HepG2 (cell line): ENCODE results near the gene JPT2. TPM values are rescaled to one million over a fixed set of nuclear protein-coding genes. Genes with fewer than 3 reads are reported as not detected.

Source experiments
- ATF3 ChIP-seq: sonication (generic); formaldehyde crosslinking; IDR thresholded peaks from 2 replicates; pipeline ENCODE4 v1.4.0; 2020; ENCODE audit warnings: missing genetic modification reagents
- CEBPZ ChIP-seq: IDR thresholded peaks from 2 replicates; pipeline ENCODE4 v1.6.1; 2012; ENCODE audit warnings: low read length, improper control_type of control experiment
- FOXA1 ChIP-seq, 2 experiments: fragments of 450-650 bp in 1 of 2; sonication (generic) in 1 of 2; formaldehyde crosslinking in 1 of 2; IDR thresholded peaks; 2 replicates each; pipeline versions ENCODE4 v1.4.0 to v1.6.1; 2016 to 2020; ENCODE audit warnings: missing genetic modification reagents in 1 of 2
- IRF2 ChIP-seq: IDR thresholded peaks from 2 replicates; pipeline ENCODE4 v1.6.1; 2018; ENCODE audit warnings: missing genetic modification reagents, missing compliant biosample characterization
- JDP2 ChIP-seq: sonication (generic); formaldehyde crosslinking; IDR thresholded peaks from 2 replicates; pipeline ENCODE4 v1.8.1; 2022; ENCODE audit warnings: missing genetic modification reagents, borderline replicate concordance
- PRDM4 ChIP-seq: sonication (generic); formaldehyde crosslinking; IDR thresholded peaks from 2 replicates; pipeline ENCODE4 v1.9.0; 2021; ENCODE audit warnings: missing genetic modification reagents, borderline replicate concordance
- REPIN1 ChIP-seq: sonication (generic); formaldehyde crosslinking; IDR thresholded peaks from 2 replicates; pipeline ENCODE4 v1.8.0; 2022; ENCODE audit warnings: missing genetic modification reagents, low read depth, mild to moderate bottlenecking, borderline replicate concordance
- THYN1 ChIP-seq: sonication (generic); formaldehyde crosslinking; IDR thresholded peaks from 2 replicates; pipeline ENCODE4 v1.8.1; 2023; ENCODE audit warnings: low read depth, mild to moderate bottlenecking, moderate library complexity, missing genetic modification reagents, borderline replicate concordance
- ZNF143 ChIP-seq: sonication (generic); formaldehyde crosslinking; IDR thresholded peaks from 2 replicates; pipeline ENCODE4 v1.4.0; 2020; ENCODE audit warnings: missing genetic modification reagents
- ZNF274 ChIP-seq: sonication (generic); formaldehyde crosslinking; IDR thresholded peaks from 2 replicates; pipeline ENCODE4 v1.5.1; 2020; ENCODE audit warnings: mild to moderate bottlenecking, missing genetic modification reagents
- ZNF446 ChIP-seq: sonication (generic); formaldehyde crosslinking; IDR thresholded peaks from 2 replicates; pipeline ENCODE4 v1.5.0; 2020; ENCODE audit warnings: mild to moderate bottlenecking, missing genetic modification reagents
- ZNF609 ChIP-seq: sonication (generic); formaldehyde crosslinking; IDR thresholded peaks from 2 replicates; pipeline ENCODE4 v1.4.0; 2020; ENCODE audit warnings: mild to moderate bottlenecking, missing genetic modification reagents, borderline replicate concordance
- ZNF850 ChIP-seq: sonication (generic); formaldehyde crosslinking; conservative IDR thresholded peaks from 2 replicates; pipeline ENCODE4 v1.9.0; 2021; ENCODE audit warnings: mild to moderate bottlenecking, missing genetic modification reagents
- polyA plus RNA-seq, 8 experiments: library from polyadenylated mRNA; depleted of rRNA in 3 of 8; stranded (reverse) in 7 of 8; unstranded in 1 of 8; fragments of >200 nt; fragmentation: Illumina TruSeq in 4 of 8; extraction: Trizol in 4 of 8; gene quantifications; 2 replicates each; pipeline versions ENCODE4 v1.2.1 to v1.2.3, GENCODE V29; 2011 to 2016; ENCODE audit warnings: low read depth in 4 of 8, missing spikeins in 1 of 8, mixed read lengths in 1 of 8; ENCODE audit not compliant: insufficient read depth in 1 of 8
- total RNA-seq, 5 experiments: library from RNA; depleted of rRNA; stranded (reverse); fragments of >200 nt; fragmentation: Illumina TruSeq; extraction: Trizol; gene quantifications; 2 replicates each; pipeline ENCODE4 v1.2.3, GENCODE V29; 2016; ENCODE audit warnings: low read depth in 1 of 5
- TF ChIP-seq, protein P1 (sequence below): sonication (generic); formaldehyde crosslinking; IDR thresholded peaks from 2 replicates; pipeline ENCODE4 v1.8.0; 2022; ENCODE audit warnings: mild to moderate bottlenecking, missing genetic modification reagents, borderline replicate concordance

JPT2 gene
- total and polyA plus RNA-seq, 2 of the 13 experiments (the other 11 are each of a cell fraction or from before 2014, with no cell fraction given), result 53.5 to 89.4 TPM

DNA sequence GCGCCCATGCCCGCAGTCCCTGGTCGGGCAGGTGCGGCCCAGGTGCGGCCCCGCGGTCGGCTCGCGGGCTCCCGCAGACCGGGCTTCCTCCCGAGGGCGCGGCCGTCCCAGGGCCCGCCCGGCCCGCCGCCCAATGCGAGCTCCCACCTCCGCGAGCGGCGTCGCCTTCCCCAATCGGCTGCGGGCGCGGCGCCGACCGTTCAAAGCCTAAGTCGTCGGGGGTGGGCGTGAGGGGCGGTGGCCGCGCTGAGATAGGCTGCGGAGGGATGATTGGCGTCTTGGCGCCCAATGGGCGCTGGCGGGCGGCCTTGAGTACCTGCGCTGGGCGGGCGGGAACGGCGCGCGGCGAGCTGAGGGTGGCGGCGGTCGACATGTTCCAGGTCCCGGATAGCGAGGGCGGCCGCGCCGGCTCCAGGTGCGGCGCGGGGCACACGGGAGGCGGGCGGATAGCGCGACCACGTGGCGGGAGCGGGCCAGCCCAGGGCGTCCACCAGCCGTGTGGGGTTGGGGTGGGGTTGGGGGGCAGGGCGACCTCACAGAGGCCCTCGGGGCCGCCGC lies at the start of gene JPT2 (continued):
- TF ChIP-seq CEBPZ (peak; percentile 35; the same call in 1 of the 2 replicates), ZNF609 (no peak), IRF2 (CRISPR knock-in tag) (no peak), PRDM4 (CRISPR knock-in tag) (no peak), FOXA1 (IDR thresholded peaks at IDR 0.05) (no peak), FOXA1 (CRISPR knock-in tag; IDR thresholded peaks at IDR 0.05) (peak; percentile 7; the same call in 1 of the 2 replicates), ZNF274 (CRISPR knock-in tag) (no peak), JDP2 (no peak), ZNF446 (CRISPR knock-in tag) (no peak), ZNF143 (CRISPR knock-in tag) (no peak), ZNF850 (CRISPR knock-in tag) (no peak), THYN1 (CRISPR knock-in tag) (no peak), ATF3 (CRISPR knock-in tag) (no peak), REPIN1 (CRISPR knock-in tag) (no peak)
- TF ChIP-seq, protein P1, sequence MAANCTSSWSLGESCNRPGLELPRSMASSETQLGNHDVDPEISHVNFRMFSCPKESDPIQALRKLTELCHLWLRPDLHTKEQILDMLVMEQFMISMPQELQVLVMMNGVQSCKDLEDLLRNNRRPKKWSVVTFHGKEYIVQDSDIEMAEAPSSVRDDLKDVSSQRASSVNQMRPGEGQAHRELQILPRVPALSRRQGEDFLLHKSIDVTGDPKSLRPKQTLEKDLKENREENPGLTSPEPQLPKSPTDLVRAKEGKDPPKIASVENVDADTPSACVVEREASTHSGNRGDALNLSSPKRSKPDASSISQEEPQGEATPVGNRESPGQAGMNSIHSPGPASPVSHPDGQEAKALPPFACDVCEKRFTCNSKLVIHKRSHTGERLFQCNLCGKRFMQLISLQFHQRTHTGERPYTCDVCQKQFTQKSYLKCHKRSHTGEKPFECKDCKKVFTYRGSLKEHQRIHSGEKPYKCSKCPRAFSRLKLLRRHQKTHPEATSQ (CRISPR knock-in tag), result no peak
